ENCODE data around the gene SNX15. TPM values are rescaled to one million over a fixed set of nuclear protein-coding genes. Genes with fewer than 3 reads are reported as not detected.

Gene SNX15
- total RNA-seq, 1 experiment from 2014 or later = 34.7 TPM

DNA sequence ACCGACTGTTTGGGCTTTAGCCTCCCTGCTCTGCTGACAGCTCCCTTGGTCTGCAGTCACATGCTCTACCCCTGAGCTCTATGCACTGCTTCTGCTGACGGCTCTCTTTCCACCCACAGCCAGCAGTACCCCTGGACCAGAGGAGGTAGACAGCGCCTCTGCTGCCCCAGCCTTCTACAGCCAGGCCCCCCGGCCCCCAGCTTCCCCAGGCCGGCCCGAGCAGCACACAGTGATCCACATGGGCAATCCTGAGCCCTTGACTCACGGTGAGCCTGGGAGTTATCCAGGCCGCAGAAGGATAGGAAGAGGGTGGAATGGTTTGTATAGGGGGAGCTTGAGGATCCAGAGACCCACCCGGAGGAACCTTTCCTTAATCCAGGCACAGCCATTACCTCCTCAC, 59.6 kb downstream of the SNX15 start:
- no peaks in the 10 kb centered on the region for H3K27me3 ChIP-seq (replicated peaks; ENCODE audit: insufficient read depth, low read depth, low read length, poor library complexity)
- CTCF ChIA-PET = no interaction called here
- peaks cover 18% of the 10 kb centered on the region for H3K36me3 ChIP-seq (ENCODE audit: insufficient read depth, low read length, poor library complexity, severe bottlenecking)
- POLR2A ChIA-PET (ENCODE audit: low non-redundant PET) = no interaction called here
- intact Hi-C loops (cut with micrococcal nuclease; ENCODE audit: unreplicated experiment) = no loop called here
- peaks cover 12% of the 10 kb centered on the region for H3K4me1 ChIP-seq (ENCODE audit: insufficient read depth, low read length, poor library complexity, severe bottlenecking)
- no peak overlapping the region for H3K27ac ChIP-seq (ENCODE audit: low read depth, low read length, poor library complexity, severe bottlenecking)
- DNase-seq (ENCODE audit: low spot score) = no peak
- TF ChIP-seq, protein P1, sequence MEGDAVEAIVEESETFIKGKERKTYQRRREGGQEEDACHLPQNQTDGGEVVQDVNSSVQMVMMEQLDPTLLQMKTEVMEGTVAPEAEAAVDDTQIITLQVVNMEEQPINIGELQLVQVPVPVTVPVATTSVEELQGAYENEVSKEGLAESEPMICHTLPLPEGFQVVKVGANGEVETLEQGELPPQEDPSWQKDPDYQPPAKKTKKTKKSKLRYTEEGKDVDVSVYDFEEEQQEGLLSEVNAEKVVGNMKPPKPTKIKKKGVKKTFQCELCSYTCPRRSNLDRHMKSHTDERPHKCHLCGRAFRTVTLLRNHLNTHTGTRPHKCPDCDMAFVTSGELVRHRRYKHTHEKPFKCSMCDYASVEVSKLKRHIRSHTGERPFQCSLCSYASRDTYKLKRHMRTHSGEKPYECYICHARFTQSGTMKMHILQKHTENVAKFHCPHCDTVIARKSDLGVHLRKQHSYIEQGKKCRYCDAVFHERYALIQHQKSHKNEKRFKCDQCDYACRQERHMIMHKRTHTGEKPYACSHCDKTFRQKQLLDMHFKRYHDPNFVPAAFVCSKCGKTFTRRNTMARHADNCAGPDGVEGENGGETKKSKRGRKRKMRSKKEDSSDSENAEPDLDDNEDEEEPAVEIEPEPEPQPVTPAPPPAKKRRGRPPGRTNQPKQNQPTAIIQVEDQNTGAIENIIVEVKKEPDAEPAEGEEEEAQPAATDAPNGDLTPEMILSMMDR (conservative IDR thresholded peaks at IDR 0.05; ENCODE audit: low read depth, low read length) = no peak
- TF ChIP-seq EZH2 (IDR thresholded peaks at IDR 0.05; ENCODE audit: borderline replicate concordance, low read depth, low read length, poor library complexity, severe bottlenecking) = no peak
- BruUV-seq (replicated peaks) = no TSS peak
- no peaks in the 10 kb centered on the region for H3K9me3 ChIP-seq (ENCODE audit: low read depth, low read length, poor library complexity, severe bottlenecking)
- no peak overlapping the region for H3K4me3 ChIP-seq (ENCODE audit: low read depth, low read length, poor library complexity, severe bottlenecking)

DNA sequence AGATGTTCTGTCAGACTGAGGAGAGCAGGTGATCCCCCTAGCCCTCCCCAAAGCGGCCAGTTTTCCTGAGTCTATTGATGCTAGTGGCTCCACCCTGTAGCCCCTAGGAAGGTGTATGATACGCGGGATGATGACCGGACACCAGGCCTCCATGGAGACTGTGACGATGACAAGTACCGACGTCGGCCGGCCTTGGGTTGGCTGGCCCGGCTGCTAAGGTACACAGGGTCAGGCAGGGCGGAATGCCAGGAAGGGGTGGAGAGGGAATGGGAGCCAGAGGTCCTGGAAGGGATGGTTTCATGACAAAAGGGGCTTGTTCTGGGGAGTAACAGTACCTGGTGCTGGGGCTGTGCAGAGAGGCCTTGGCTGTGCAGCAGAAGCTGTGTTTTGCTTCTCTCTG, 60.0 kb downstream of the SNX15 start:
- no TSS peak for BruUV-seq (replicated peaks)
- Histone ChIP-seq H3K4me1 (ENCODE audit: insufficient read depth, low read length, poor library complexity, severe bottlenecking) (peaks cover 9% of the 10 kb centered on the region), H3K9me3 (ENCODE audit: low read depth, low read length, poor library complexity, severe bottlenecking) (no peaks in the 10 kb centered on the region), H3K36me3 (ENCODE audit: insufficient read depth, low read length, poor library complexity, severe bottlenecking) (peaks cover 14% of the 10 kb centered on the region), H3K27me3 (replicated peaks; ENCODE audit: insufficient read depth, low read depth, low read length, poor library complexity) (no peaks in the 10 kb centered on the region), H3K27ac (ENCODE audit: low read depth, low read length, poor library complexity, severe bottlenecking) (no peak overlapping the region), H3K4me3 (ENCODE audit: low read depth, low read length, poor library complexity, severe bottlenecking) (no peak overlapping the region)
- no peak for DNase-seq (ENCODE audit: low spot score)
- CTCF ChIA-PET = no interaction called here
- POLR2A ChIA-PET (ENCODE audit: low non-redundant PET) = no interaction called here
- TF ChIP-seq EZH2 (IDR thresholded peaks at IDR 0.05; ENCODE audit: borderline replicate concordance, low read depth, low read length, poor library complexity, severe bottlenecking) = no peak
- TF ChIP-seq, protein P1 (conservative IDR thresholded peaks at IDR 0.05; ENCODE audit: low read depth, low read length) = no peak
- intact Hi-C loops (cut with micrococcal nuclease; ENCODE audit: unreplicated experiment) = no loop called here

DNA sequence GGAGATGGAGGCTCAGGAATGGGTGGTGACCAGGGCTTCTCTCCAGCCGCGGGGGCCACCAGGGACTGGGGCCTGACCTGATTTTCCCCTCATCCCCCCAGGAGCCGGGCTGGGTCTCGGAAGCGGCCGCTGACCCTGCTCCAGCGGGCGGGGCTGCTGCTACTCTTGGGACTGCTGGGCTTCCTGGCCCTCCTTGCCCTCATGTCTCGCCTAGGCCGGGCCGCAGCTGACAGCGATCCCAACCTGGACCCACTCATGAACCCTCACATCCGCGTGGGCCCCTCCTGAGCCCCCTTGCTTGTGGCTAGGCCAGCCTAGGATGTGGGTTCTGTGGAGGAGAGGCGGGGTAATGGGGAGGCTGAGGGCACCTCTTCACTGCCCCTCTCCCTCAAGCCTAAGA, 60.6 kb downstream of the SNX15 start:
- BruUV-seq (replicated peaks) = no TSS peak
- CTCF ChIA-PET = no interaction called here

More for the DNA sequence above, 60.6 kb downstream of the SNX15 start:
- Histone ChIP-seq H3K27me3 (replicated peaks; ENCODE audit: insufficient read depth, low read depth, low read length, poor library complexity) (no peaks in the 10 kb centered on the region), H3K4me3 (ENCODE audit: low read depth, low read length, poor library complexity, severe bottlenecking) (no peak overlapping the region), H3K27ac (ENCODE audit: low read depth, low read length, poor library complexity, severe bottlenecking) (no peak overlapping the region), H3K4me1 (ENCODE audit: insufficient read depth, low read length, poor library complexity, severe bottlenecking) (peaks cover 3% of the 10 kb centered on the region), H3K9me3 (ENCODE audit: low read depth, low read length, poor library complexity, severe bottlenecking) (no peaks in the 10 kb centered on the region), H3K36me3 (ENCODE audit: insufficient read depth, low read length, poor library complexity, severe bottlenecking) (peaks cover 11% of the 10 kb centered on the region)
- intact Hi-C loops (cut with micrococcal nuclease; ENCODE audit: unreplicated experiment) = no loop called here
- POLR2A ChIA-PET (ENCODE audit: low non-redundant PET) = no interaction called here
- no peak for DNase-seq (ENCODE audit: low spot score)
- TF ChIP-seq, protein P1 (conservative IDR thresholded peaks at IDR 0.05; ENCODE audit: low read depth, low read length) = no peak
- no peak for TF ChIP-seq EZH2 (IDR thresholded peaks at IDR 0.05; ENCODE audit: borderline replicate concordance, low read depth, low read length, poor library complexity, severe bottlenecking)

Measured in A673 (cell line).